Breast epithelium (tissue), 3 donors: ENCODE results near the gene APBB2.

Source experiments
- CTCF ChIP-seq, 3 donors: fragments of 450-650 bp; IDR thresholded peaks; one replicate each; pipeline ENCODE4 v1.5.1; 2016 to 2017; ENCODE audit warnings: antibody characterized with exemption in 3 of 3, mild to moderate bottlenecking in 3 of 3, moderate library complexity in 3 of 3
- POLR2AphosphoS5 ChIP-seq, 3 donors: sonication (generic); formaldehyde crosslinking; IDR thresholded peaks; one replicate each; pipeline ENCODE4 v1.6.1; 2017; ENCODE audit warnings: antibody characterized with exemption in 3 of 3

DNA sequence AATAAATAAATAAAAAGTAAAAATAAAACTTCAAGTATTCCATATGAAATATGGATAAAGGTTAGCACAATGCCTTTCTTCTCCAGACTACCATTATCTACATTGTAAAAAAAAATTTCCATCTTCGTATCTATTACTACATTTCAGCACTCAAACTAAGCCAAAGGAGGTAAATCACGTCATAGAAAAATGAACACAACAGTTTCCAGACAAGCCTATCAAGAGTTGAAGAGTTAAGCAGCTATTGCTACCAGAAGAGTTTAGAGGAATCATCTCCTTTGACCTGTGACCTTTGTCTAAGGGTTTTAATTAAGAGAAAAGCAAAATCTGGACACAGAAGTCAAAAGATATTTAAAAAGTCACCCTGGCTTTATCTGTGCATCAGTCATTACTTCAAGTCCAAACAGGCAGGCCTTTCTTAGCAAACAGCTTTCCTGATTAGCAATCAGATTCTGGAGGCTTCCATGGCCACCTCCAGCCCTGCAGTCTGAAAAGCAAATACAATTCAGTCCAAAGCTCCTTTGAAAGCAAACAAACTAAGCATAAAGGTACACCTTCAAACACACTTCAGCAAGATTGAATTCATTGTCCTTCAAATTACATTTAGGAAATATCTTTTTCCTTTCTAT lies 82.2 kb downstream of the APBB2 start:
- TF ChIP-seq CTCF (IDR thresholded peaks at IDR 0.05) = no peak
- no peak for TF ChIP-seq POLR2AphosphoS5 (IDR thresholded peaks at IDR 0.05)
